Neuronal stem cell (in vitro differentiated cells): ENCODE measurements around the gene AFG1L.
"Not testable (repeated sequence)": the region's sequence is repeated elsewhere in the genome, so short reads cannot be mapped to it uniquely, and the experiment has no call there.

Source experiments
- DNase-seq: peaks from one replicate; pipeline ENCODE4 v3.0.0-alpha.2; 2013; ENCODE audit warnings: low spot score
- H2AFZ ChIP-seq: one replicate; pipeline ENCODE4 v1.6.1; 2013; ENCODE audit warnings: mild to moderate bottlenecking, low read length, inconsistent platforms
- H2AK5ac ChIP-seq: 2 replicates; pipeline ENCODE4 v1.6.1; 2013; ENCODE audit warnings: low read depth, mild to moderate bottlenecking, inconsistent platforms, low read length, moderate library complexity, mixed read lengths
- H2BK120ac ChIP-seq: 2 replicates; pipeline ENCODE4 v1.6.1; 2013; ENCODE audit warnings: low read depth, mild to moderate bottlenecking, inconsistent platforms, low read length, moderate library complexity, mixed read lengths
- H2BK12ac ChIP-seq: one replicate; pipeline ENCODE4 v1.6.1; 2013; ENCODE audit warnings: low read length, inconsistent platforms
- H2BK15ac ChIP-seq: 2 replicates; pipeline ENCODE4 v1.6.1; 2013; ENCODE audit warnings: mild to moderate bottlenecking, low read length, inconsistent platforms, mixed read lengths
- H2BK5ac ChIP-seq: one replicate; pipeline ENCODE4 v1.6.1; 2013; ENCODE audit warnings: inconsistent platforms, mild to moderate bottlenecking, low read length, moderate library complexity
- H3K14ac ChIP-seq: one replicate; pipeline ENCODE4 v1.6.1; 2013; ENCODE audit warnings: low read length, inconsistent platforms
- H3K18ac ChIP-seq: 2 replicates; pipeline ENCODE4 v1.6.1; 2013; ENCODE audit warnings: low read length, inconsistent platforms
- H3K23ac ChIP-seq: 2 replicates; pipeline ENCODE4 v1.6.1; 2013; ENCODE audit warnings: low read depth, mild to moderate bottlenecking, mixed read lengths, low read length, inconsistent platforms; ENCODE audit not compliant: poor library complexity
- H3K27ac ChIP-seq: replicated peaks from 3 replicates; pipeline ENCODE4 v1.5.1; 2013; ENCODE audit warnings: low read length, inconsistent platforms
- H3K27me3 ChIP-seq, 3 experiments: 2 replicates each; pipeline ENCODE4 v1.6.1; 2013; ENCODE audit warnings: low read length in 3 of 3, mild to moderate bottlenecking in 2 of 3, inconsistent platforms in 1 of 3, low read depth in 1 of 3, mixed read lengths in 1 of 3, moderate library complexity in 1 of 3; ENCODE audit not compliant: control insufficient read depth in 3 of 3, insufficient read depth in 3 of 3
- H3K36me3 ChIP-seq, 2 donors: replicated peaks in 1 of 2; 2 replicates each; pipeline ENCODE4 v1.6.1; 2013; ENCODE audit warnings: low read length in 2 of 2; ENCODE audit not compliant: control insufficient read depth in 2 of 2, insufficient read depth in 2 of 2
- H3K4ac ChIP-seq: 2 replicates; pipeline ENCODE4 v1.6.1; 2013; ENCODE audit warnings: inconsistent platforms, mild to moderate bottlenecking, low read length, moderate library complexity
- H3K4me1 ChIP-seq, 2 donors: 1 replicate in 1 of 2; 2 replicates in 1 of 2; pipeline ENCODE4 v1.6.1; 2013; ENCODE audit warnings: low read length in 2 of 2, low read depth in 1 of 2; ENCODE audit not compliant: control insufficient read depth in 2 of 2, insufficient read depth in 1 of 2
- H3K4me2 ChIP-seq: one replicate; pipeline ENCODE4 v1.6.1; 2013; ENCODE audit warnings: mild to moderate bottlenecking, low read length, inconsistent platforms; ENCODE audit not compliant: insufficient read depth, poor library complexity, severe bottlenecking
- H3K4me3 ChIP-seq, 2 donors: 2 replicates each; pipeline ENCODE4 v1.5.1; 2013; ENCODE audit warnings: low read length in 2 of 2, mild to moderate bottlenecking in 2 of 2, inconsistent platforms in 1 of 2, moderate library complexity in 1 of 2
- H3K79me1 ChIP-seq: one replicate; pipeline ENCODE4 v1.6.1; 2013; ENCODE audit warnings: low read depth, mild to moderate bottlenecking, inconsistent platforms, low read length, moderate library complexity
- H3K9ac ChIP-seq: one replicate; pipeline ENCODE4 v1.6.1; 2013; ENCODE audit warnings: mild to moderate bottlenecking, low read depth, low read length, inconsistent platforms; ENCODE audit not compliant: poor library complexity
- H3K9me3 ChIP-seq, 2 donors: replicated peaks in 1 of 2; 2 replicates each; pipeline versions ENCODE3 to v1.6.1; 2013; ENCODE audit warnings: low read length in 2 of 2, mild to moderate bottlenecking in 2 of 2, inconsistent platforms in 1 of 2, low read depth in 1 of 2, mixed read lengths in 1 of 2, moderate library complexity in 1 of 2; ENCODE audit not compliant: control insufficient read depth in 2 of 2, insufficient read depth in 1 of 2
- H4K8ac ChIP-seq: one replicate; pipeline ENCODE4 v1.6.1; 2013; ENCODE audit warnings: low read depth, mild to moderate bottlenecking, inconsistent platforms, low read length, moderate library complexity
- H4K91ac ChIP-seq: one replicate; pipeline ENCODE4 v1.6.1; 2013; ENCODE audit warnings: low read length, low read depth, mild to moderate bottlenecking, inconsistent platforms; ENCODE audit not compliant: poor library complexity
- WGBS, 2 donors: extraction: QIAGEN DNeasy Blood & Tissue Kit; methylation state at CpG; one replicate each; pipeline ENCODE4 v1.1.7; 2013; ENCODE audit warnings: missing lambda C conversion rate in 2 of 2, mixed read lengths in 1 of 2; ENCODE audit not compliant: insufficient read length in 2 of 2, insufficient replicate concordance in 1 of 2; ENCODE audit errors: extremely low coverage in 2 of 2; 5-methylcytosine and 5-hydroxymethylcytosine counted together

AFG1L gene

GRCh38 chr6:108292561-108292960, 2.3 kb upstream of the AFG1L start:
- H3K18ac ChIP-seq, H3K9me3 ChIP-seq, H3K4ac ChIP-seq, H3K27me3 ChIP-seq, H3K4me1 ChIP-seq, H4K8ac ChIP-seq, H2AFZ ChIP-seq, H2BK12ac ChIP-seq, H3K4me2 ChIP-seq, H3K23ac ChIP-seq, H4K91ac ChIP-seq, H3K9ac ChIP-seq, DNase-seq, H3K4me3 ChIP-seq, H2BK120ac ChIP-seq, H3K14ac ChIP-seq, H3K27ac ChIP-seq, H3K79me1 ChIP-seq, H3K36me3 ChIP-seq, H2BK15ac ChIP-seq, H2AK5ac ChIP-seq, H2BK5ac ChIP-seq: not testable (repeated sequence)
- no CpG with 5 or more reads among the region's 3 CpGs for WGBS, 2 donors

GRCh38 chr6:108293527-108294296, 1.1 kb upstream of the AFG1L start:
- Histone ChIP-seq H3K79me1 (no peaks in the 10 kb centered on the region), H3K4me3 (peak overlapping the region in 1 of 2 donors; percentile 66), H3K18ac (no peak overlapping the region), H3K9me3 (no peaks in the 10 kb centered on the region), H2AFZ (peak overlapping the region; percentile 90), H2BK5ac (no peak overlapping the region), H2BK120ac (no peak overlapping the region), H3K4me1 (peaks cover 1 to 5% of the 10 kb centered on the region in 2 donors), H3K27me3 (no peaks in the 10 kb centered on the region), H4K91ac (no peak overlapping the region), H3K27ac (no peak overlapping the region), H3K9ac (no peak overlapping the region), H3K4me2 (no peak overlapping the region), H3K36me3 (no peaks in the 10 kb centered on the region), H3K23ac (no peak overlapping the region), H3K14ac (no peak overlapping the region), H4K8ac (no peak overlapping the region), H2BK12ac (no peak overlapping the region), H2AK5ac (peak overlapping the region; percentile 58), H3K4ac (no peak overlapping the region), H2BK15ac (peak overlapping the region; percentile 27)
- DNase-seq: no peak
- no CpG with 5 or more reads among the region's 19 CpGs for WGBS, 2 donors

GRCh38 chr6:108294297-108294726, 542 bp upstream of the AFG1L start:
- H3K9ac ChIP-seq: no peak overlapping the region
- no peak for DNase-seq

GRCh38 chr6:108295676-108296075, 822 bp downstream of the AFG1L start:
- Histone ChIP-seq H3K27ac (no peak overlapping the region), H3K79me1 (no peaks in the 10 kb centered on the region), H3K27me3 (no peaks in the 10 kb centered on the region), H3K14ac (no peak overlapping the region), H4K91ac (no peak overlapping the region), H3K4me1 (peaks cover 1 to 5% of the 10 kb centered on the region in 2 donors), H4K8ac (no peak overlapping the region), H3K18ac (no peak overlapping the region), H3K9me3 (no peaks in the 10 kb centered on the region), H3K4me3 (peak overlapping the region; percentile 66 to 83), H3K4me2 (peak overlapping the region; percentile 79), H3K23ac (no peak overlapping the region), H3K9ac (no peak overlapping the region), H3K4ac (no peak overlapping the region), H2AK5ac (no peak overlapping the region), H3K36me3 (no peaks in the 10 kb centered on the region), H2BK5ac (no peak overlapping the region), H2BK12ac (no peak overlapping the region), H2BK15ac (no peak overlapping the region), H2BK120ac (no peak overlapping the region), H2AFZ (peak overlapping the region; percentile 90)
- no CpG with 5 or more reads among the region's 7 CpGs for WGBS, 2 donors
- DNase-seq: no peak

More at GRCh38 chr6:108294297-108294726, 542 bp upstream of the AFG1L start:
- Histone ChIP-seq H3K4me2 (peak overlapping the region; percentile 79), H2AK5ac (no peak overlapping the region), H2AFZ (peak overlapping the region; percentile 90), H3K79me1 (no peaks in the 10 kb centered on the region), H2BK5ac (no peak overlapping the region), H2BK120ac (no peak overlapping the region), H3K14ac (no peak overlapping the region), H3K36me3 (no peaks in the 10 kb centered on the region), H3K4ac (no peak overlapping the region), H3K9me3 (no peaks in the 10 kb centered on the region), H2BK12ac (no peak overlapping the region), H4K91ac (no peak overlapping the region), H3K4me3 (peak overlapping the region; percentile 66 to 83), H3K27me3 (no peaks in the 10 kb centered on the region), H3K27ac (no peak overlapping the region), H2BK15ac (peak overlapping the region; percentile 27), H3K18ac (no peak overlapping the region), H4K8ac (no peak overlapping the region), H3K4me1 (peaks cover 1 to 5% of the 10 kb centered on the region in 2 donors), H3K23ac (no peak overlapping the region)
- WGBS, 2 donors: no CpG with 5 or more reads among the region's 16 CpGs
